PC-3 (cell line): ENCODE results near the gene DNAJC4.

Source experiments
- EZH2phosphoT487 ChIP-seq: fragments of 300-600 bp; sonication (generic); IDR thresholded peaks from 2 replicates; pipeline ENCODE4 v1.6.1; 2018; ENCODE audit warnings: mild to moderate bottlenecking, antibody characterized with exemption, low read length, borderline replicate concordance
- TF ChIP-seq, protein P1 (sequence below): fragments of 300-600 bp; sonication (generic); conservative IDR thresholded peaks from 2 replicates; pipeline ENCODE4 v1.5.1; 2017; ENCODE audit warnings: antibody characterized with exemption, low read depth, mild to moderate bottlenecking, low read length

DNA sequence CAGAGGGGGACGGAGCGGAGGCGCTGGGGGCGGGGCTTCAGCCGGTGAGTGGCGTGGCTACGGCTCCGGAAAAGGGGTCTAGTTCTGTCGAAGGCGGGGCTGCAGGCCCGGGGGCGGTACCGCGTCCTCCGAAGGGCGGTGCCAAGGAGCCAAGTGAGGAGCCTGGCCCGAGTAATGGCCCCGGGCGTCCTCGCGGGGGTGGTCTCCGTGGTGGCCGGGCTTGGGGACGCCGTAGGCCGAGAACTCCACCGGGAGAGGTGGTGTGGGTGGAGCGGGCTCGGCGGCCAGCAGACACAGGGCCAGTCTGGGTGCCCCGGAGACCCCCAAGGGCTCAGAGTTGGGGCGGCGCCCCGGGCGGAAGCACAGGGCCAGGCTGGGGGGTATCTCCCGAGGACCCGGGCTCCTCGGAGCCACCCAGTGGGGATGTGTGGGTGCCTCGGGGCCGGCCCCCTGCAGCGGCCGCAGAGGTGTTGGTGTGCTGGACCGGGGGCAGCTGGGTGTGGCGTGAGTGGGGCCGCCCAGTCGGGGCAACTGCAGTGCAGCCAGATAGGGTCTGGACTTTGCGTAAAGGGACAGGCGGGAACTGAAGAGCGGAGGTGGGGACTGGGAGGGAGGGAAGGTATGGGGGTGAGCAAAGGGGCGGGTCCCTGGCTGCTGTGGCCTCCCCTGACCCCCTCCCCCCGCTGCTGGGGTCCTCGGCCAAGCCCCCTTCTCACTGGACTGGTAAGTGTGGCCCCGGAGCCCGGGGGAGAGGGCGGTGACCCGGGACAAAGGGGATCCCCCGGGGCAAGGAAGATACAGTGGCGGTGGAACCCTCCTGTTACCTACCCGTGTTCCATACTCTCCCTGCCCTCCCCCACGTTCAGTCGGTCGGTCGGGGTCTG lies 11.4 kb downstream of the DNAJC4 start:
- TF ChIP-seq, protein P1, sequence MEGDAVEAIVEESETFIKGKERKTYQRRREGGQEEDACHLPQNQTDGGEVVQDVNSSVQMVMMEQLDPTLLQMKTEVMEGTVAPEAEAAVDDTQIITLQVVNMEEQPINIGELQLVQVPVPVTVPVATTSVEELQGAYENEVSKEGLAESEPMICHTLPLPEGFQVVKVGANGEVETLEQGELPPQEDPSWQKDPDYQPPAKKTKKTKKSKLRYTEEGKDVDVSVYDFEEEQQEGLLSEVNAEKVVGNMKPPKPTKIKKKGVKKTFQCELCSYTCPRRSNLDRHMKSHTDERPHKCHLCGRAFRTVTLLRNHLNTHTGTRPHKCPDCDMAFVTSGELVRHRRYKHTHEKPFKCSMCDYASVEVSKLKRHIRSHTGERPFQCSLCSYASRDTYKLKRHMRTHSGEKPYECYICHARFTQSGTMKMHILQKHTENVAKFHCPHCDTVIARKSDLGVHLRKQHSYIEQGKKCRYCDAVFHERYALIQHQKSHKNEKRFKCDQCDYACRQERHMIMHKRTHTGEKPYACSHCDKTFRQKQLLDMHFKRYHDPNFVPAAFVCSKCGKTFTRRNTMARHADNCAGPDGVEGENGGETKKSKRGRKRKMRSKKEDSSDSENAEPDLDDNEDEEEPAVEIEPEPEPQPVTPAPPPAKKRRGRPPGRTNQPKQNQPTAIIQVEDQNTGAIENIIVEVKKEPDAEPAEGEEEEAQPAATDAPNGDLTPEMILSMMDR: no peak
- no peak for TF ChIP-seq EZH2phosphoT487
